Esophagus muscularis mucosa (tissue), 3 donors: ENCODE data around the gene GLB1L.

Experiments used
- CTCF ChIP-seq, 3 experiments: fragments of 200-600 bp in 2 of 3; fragments of 450-650 bp in 1 of 3; sonication (generic) in 2 of 3; IDR thresholded peaks; one replicate each; pipeline ENCODE4 v1.5.1; 2017 to 2019; ENCODE audit warnings: antibody characterized with exemption in 3 of 3, mild to moderate bottlenecking in 2 of 3, moderate library complexity in 1 of 3
- POLR2A ChIP-seq: fragments of 450-650 bp; IDR thresholded peaks from one replicate; pipeline ENCODE4 v1.6.1; 2017; ENCODE audit warnings: antibody characterized with exemption, moderate library complexity, mild to moderate bottlenecking, low read depth

GRCh38 chr2:219225350-219225749 lies 19.9 kb downstream of the GLB1L start:
- TF ChIP-seq CTCF (IDR thresholded peaks at IDR 0.05) (no peak), POLR2A (no peak)
